ENCODE measurements around the gene UQCRH. TPM values are rescaled to one million over a fixed set of nuclear protein-coding genes. Genes with fewer than 3 reads are reported as not detected.
"Not testable (repeated sequence)": the region's sequence is repeated elsewhere in the genome, so short reads cannot be mapped to it uniquely, and the experiment has no call there.

The UQCRH gene
- total RNA-seq, 1 donor from 2014 or later = 258 TPM

DNA sequence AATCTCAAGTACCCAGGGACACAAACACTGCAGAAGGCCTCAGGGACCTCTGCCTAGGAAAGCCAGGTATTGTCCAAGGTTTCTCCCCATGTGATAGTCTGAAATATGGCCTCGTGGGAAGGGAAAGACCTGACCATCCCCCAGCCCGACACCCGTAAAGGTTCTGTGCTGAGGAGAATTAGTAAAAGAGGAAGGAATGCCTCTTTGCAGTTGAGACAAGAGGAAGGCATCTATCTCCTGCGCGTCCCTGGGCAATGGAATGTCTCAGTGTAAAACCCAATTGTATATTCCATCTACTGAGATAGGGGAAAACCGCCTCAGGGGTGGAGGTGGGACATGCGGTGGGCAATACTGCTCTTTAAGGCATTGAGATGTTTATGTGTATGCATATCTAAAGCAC, 26.3 kb downstream of the UQCRH start:
- H3K27me3 Mint-ChIP-seq (ENCODE audit: insufficient read depth); H3K9me3 Mint-ChIP-seq; H3K36me3 Mint-ChIP-seq (ENCODE audit: low read depth); intact Hi-C loops (cut with micrococcal nuclease); H3K4me1 Mint-ChIP-seq (ENCODE audit: low read depth); H3K4me3 Mint-ChIP-seq; H3K27ac Mint-ChIP-seq; DNase-seq (ENCODE audit: low spot score): not testable (repeated sequence)

DNA sequence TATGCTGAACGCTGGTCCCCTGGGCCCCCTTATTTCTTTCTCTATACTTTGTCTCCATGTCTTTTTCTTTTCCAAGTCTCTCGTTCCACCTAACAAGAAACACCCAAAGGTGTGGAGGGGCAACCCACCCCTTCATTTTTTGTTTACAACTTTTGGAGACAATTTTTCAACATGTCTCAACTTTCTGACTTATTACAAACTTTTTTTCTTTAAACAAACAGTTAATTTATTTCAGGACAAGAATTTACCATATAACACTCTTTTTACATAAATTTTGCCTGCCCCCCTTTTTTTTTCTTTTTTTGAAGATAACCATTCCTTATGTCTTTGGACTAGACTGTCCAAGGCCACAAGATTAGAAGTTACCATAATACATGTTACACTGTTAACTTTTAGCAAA, 26.9 kb downstream of the UQCRH start:
- intact Hi-C loops (cut with micrococcal nuclease); DNase-seq (ENCODE audit: low spot score); H3K36me3 Mint-ChIP-seq (ENCODE audit: low read depth); H3K27me3 Mint-ChIP-seq (ENCODE audit: insufficient read depth); H3K4me1 Mint-ChIP-seq (ENCODE audit: low read depth); H3K4me3 Mint-ChIP-seq; H3K9me3 Mint-ChIP-seq; H3K27ac Mint-ChIP-seq: not testable (repeated sequence)

DNA sequence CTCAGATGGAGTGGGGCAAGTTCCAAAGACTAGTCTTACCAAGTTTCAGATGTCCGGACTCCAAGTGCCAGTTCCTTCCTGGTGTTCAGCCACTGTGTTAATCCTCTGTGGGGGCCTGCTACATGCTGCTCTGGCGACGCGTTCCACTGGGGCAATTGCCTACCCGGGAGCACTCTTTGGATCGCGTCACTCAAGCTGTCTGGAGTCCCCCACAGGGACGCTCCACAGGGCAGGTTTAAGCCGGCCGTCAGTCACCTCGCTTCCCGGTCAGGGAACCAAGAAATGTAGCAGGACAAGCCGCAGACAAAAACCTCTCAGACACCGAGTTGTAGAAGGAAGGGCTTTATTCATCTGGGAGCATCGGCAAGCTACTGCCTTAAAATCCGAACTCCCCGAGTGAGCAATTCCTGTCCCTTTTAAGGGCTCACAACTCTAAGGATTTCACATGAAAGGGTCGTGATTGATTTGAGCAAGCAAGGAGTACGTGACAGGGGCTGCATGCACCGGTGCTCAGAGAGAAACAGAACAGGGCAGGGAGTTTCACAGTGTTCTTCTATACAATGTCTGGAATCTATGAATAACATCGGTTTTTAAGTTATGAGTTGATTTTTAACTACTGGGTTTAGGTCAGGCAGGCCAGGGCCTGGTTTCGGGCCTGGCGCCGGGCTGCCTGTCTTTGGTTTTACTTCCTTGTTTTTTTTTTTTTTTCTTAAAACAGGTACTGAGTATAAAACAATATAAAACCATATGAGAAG, 28.5 kb downstream of the UQCRH start:
- intact Hi-C loops (cut with micrococcal nuclease) = loop anchor here (2.0 kb wide), 1 partner anchor 17 kb away; no protein-coding TSS in a partner anchor
- not testable (repeated sequence) for H3K4me3 Mint-ChIP-seq; H3K27me3 Mint-ChIP-seq (ENCODE audit: insufficient read depth); H3K36me3 Mint-ChIP-seq (ENCODE audit: low read depth); H3K9me3 Mint-ChIP-seq; H3K27ac Mint-ChIP-seq; H3K4me1 Mint-ChIP-seq (ENCODE audit: low read depth); DNase-seq (ENCODE audit: low spot score)

DNA sequence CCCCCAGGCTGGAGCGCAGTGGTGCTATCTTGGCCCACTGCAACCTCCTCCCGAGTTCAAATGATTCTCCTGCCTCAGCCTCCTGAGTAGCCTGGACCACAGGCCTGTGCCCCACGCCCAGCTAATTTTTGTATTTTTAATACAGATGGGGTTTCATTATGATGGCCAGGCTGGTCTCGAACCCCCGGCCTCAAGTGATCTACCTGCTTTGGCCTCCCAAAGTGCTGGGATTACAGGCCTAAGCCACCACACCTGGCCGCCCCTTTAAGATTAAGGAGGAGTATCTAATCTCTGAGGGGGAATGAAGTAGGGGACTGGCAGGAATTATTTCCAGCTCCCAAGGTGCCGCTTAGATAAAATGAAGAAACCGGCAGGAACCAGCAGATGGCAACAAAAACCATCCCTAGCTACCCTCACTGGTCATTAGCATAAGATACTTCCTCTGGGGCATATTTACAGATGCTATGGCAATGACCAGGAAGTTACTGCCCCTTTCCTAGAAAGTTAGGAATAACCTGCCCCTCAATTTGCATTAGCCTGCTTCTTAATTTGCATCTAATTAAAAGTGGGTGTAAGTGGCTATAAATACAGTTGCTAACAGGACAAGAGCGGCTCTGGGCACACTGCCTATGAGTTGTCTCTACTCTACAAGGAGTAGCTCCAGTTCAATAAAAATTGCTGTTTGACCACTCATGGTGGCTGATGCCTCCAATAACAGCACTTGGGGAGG, 30.0 kb downstream of the UQCRH start:
- intact Hi-C loops (cut with micrococcal nuclease) = loop anchor here (2.0 kb wide), 1 partner anchor 15 kb away; no protein-coding TSS in a partner anchor
- Mint-ChIP-seq H3K4me1 (ENCODE audit: low read depth) (no peaks in the 10 kb centered on the region), H3K27me3 (ENCODE audit: insufficient read depth) (no peaks in the 10 kb centered on the region), H3K9me3 (no peaks in the 10 kb centered on the region), H3K27ac (no peak overlapping the region), H3K36me3 (ENCODE audit: low read depth) (no peaks in the 10 kb centered on the region), H3K4me3 (no peak overlapping the region)
- DNase-seq (ENCODE audit: low spot score) = no peak

DNA sequence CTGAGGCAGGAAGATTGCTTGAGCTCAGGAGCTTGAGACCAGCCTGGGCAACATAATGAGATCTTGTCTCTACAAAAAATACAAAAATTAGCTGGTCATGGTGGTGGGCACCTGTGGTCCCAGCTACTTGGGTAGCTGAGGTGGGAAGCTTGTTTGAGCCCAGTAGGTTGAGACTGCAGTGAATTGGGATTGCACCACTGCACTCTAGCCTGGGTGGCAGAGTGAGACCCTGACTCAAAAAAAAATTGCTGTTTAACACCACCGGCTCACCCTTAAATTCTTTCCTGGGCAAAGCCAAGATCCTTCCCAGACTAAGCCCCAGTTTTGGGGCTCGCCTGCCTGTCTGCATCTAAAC, 30.5 kb downstream of the UQCRH start:
- H3K4me3 Mint-ChIP-seq = no peak overlapping the region

DNA sequence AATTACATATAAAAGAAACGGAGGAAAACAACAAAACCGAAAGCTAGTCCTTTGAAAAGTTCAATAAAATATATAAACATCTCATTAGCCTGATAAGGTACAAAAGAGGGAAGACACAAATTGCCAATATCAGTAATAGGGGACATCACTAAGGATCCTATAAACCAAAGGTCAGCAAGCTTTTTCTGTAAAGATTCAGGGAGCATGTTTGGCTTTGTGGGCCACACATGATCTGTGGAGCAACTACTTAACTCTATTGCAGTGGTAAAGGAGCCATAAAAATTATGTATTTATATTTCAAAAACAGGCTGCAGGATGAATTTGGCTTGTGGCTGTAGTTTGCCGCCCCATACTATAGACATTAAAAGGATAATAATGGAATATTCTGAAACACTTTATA, 31.6 kb downstream of the UQCRH start:
- no peak for DNase-seq (ENCODE audit: low spot score)
- no peaks in the 10 kb centered on the region for H3K27me3 Mint-ChIP-seq (ENCODE audit: insufficient read depth)
- no peak overlapping the region for H3K27ac Mint-ChIP-seq
- H3K36me3 Mint-ChIP-seq (ENCODE audit: low read depth) = no peaks in the 10 kb centered on the region
- H3K9me3 Mint-ChIP-seq = no peaks in the 10 kb centered on the region
- intact Hi-C loops (cut with micrococcal nuclease) = no loop called here
- H3K4me3 Mint-ChIP-seq = no peak overlapping the region
- peaks cover 5% of the 10 kb centered on the region for H3K4me1 Mint-ChIP-seq (ENCODE audit: low read depth)

More for the DNA sequence above, 30.5 kb downstream of the UQCRH start:
- Mint-ChIP-seq H3K36me3 (ENCODE audit: low read depth) (no peaks in the 10 kb centered on the region), H3K27me3 (ENCODE audit: insufficient read depth) (no peaks in the 10 kb centered on the region), H3K9me3 (no peaks in the 10 kb centered on the region), H3K27ac (no peak overlapping the region), H3K4me1 (ENCODE audit: low read depth) (no peaks in the 10 kb centered on the region)
- intact Hi-C loops (cut with micrococcal nuclease) = no loop called here
- no peak for DNase-seq (ENCODE audit: low spot score)

DNA sequence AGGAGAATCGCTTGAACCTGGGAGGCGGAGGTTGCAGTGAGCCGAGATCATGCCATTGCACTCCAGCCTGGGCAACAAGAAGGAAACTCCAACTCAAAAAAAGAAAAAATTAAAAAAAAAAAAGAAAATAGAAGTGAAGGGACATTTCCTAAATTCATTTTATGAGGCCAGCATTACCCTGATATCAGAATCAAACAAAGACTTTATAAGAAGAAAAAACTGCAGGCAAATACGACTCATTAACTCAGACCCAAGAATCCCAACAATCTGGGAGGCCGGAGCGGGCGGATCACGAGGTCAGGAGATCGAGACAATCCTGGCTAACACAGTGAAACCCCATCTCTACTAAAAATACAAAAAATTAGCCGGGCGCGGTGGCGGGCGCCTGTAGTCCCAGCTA, 33.9 kb downstream of the UQCRH start:
- H3K9me3 Mint-ChIP-seq; H3K36me3 Mint-ChIP-seq (ENCODE audit: low read depth); intact Hi-C loops (cut with micrococcal nuclease); DNase-seq (ENCODE audit: low spot score); H3K27ac Mint-ChIP-seq; H3K4me3 Mint-ChIP-seq; H3K27me3 Mint-ChIP-seq (ENCODE audit: insufficient read depth): not testable (repeated sequence)
- peaks cover 27% of the 10 kb centered on the region for H3K4me1 Mint-ChIP-seq (ENCODE audit: low read depth)

DNA sequence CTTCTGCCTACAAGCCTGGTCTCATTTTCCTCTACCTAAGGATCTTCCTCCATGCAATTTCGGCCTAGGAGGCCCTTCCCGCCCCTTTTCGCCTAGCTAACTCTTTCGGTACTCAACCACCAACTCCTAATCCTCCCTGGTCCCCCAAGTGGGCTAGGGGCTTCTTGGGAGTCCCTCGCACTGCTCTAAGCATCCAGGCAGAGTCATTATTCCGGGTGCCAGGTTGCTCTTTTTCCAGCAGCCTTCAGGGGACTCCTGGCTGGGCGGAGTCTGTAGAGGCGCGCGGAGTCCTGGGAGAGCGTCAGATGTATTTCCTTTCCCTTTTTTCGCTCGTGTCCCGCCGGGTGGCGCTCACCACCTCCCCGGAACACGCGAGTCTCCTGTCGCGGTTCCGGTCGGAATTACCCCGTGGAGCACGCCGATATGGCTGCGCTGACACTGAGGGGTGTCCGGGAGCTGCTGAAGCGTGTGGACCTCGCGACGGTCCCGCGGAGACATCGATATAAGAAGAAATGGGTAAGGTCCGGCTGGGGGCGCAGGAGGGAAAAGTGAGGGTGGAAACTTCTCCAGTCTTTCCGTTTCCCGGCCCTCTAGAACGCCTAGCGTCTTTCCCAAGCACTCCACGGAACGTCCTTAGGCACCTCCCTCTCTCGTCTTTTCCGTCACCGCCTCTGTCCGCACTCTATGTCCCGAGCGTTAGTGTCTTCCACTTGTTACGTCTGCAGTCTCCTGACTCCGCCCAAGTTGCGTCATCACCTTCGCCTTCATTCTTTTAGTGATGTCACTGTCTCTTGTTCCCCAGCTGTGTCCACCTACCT, 37.1 kb downstream of the UQCRH start, which contains the start of gene NSUN4:
Gene NSUN4 (plus strand): TSS at position 404 of the 818 bp plus-strand sequence. CDS start 20 bp downstream, at position 424.
- peak; percentile 83 for DNase-seq (ENCODE audit: low spot score)

DNA sequence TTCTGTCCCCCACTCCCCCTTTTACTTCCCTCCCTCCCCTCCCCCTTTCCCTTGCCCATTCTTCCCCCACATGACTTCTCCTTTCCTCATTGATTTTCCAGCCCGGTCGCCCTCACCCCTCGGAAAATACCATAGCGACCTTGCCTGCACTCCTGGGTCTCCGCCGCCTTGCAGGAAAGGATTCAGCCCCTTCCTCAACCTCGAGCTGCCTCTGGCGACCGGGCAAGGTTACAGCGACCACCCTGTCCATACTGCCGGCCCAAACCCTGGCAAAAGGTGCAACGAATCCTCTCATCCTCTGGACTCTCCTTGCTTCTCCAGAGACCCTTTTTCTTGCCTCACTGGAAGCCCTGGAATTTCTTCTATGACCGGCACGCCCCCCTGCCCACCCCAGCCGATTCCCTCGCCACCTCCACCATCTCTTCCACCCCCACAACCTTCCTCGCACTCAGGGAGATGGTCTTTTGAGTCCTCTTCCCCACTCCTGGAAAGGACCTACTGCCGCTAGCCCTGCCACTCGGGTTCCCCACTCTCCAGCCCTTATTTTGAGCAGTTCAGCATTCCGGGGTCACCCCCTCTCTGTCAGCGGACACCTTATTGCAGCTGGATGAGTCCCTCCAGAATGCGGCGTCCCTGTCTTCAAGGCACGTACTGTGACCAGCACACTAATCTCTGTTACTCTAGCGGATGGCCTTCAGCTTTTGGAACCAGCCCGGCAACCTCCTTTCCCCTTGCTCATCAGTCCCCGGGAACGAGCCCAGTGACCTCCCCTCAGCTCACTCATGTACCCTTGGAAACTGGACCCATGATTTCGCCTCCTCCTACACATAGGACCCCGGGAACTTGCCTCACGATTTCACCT, 38.0 kb downstream of the UQCRH start:
- peaks cover 33% of the 10 kb centered on the region for H3K36me3 Mint-ChIP-seq (ENCODE audit: low read depth)
- H3K27ac Mint-ChIP-seq = peak overlapping the region; percentile 100
- intact Hi-C loops (cut with micrococcal nuclease) = loop anchor here (2.0 to 5.0 kb wide), 2 partner anchors 209 to 655 kb away; partner anchors contain the start of genes GPBP1L1 and PIK3R3
- H3K4me3 Mint-ChIP-seq = peak overlapping the region; percentile 100
- no peak for DNase-seq (ENCODE audit: low spot score)
- no peaks in the 10 kb centered on the region for H3K27me3 Mint-ChIP-seq (ENCODE audit: insufficient read depth)
- no peaks in the 10 kb centered on the region for H3K9me3 Mint-ChIP-seq
- H3K4me1 Mint-ChIP-seq (ENCODE audit: low read depth) = peaks cover 39% of the 10 kb centered on the region

More for the DNA sequence above, 37.1 kb downstream of the UQCRH start, which contains the start of gene NSUN4:
- intact Hi-C loops (cut with micrococcal nuclease) = loop anchor here (1.0 to 5.0 kb wide), 6 partner anchors 8 to 757 kb away; partner anchors contain the start of genes GPBP1L1, LRRC41, PIK3R3 and RAD54L
- peaks cover 39% of the 10 kb centered on the region for H3K4me1 Mint-ChIP-seq (ENCODE audit: low read depth)
- H3K27ac Mint-ChIP-seq = peak within 1 kb of the TSS; percentile 100
- no peaks in the 10 kb centered on the region for H3K27me3 Mint-ChIP-seq (ENCODE audit: insufficient read depth)
- no peaks in the 10 kb centered on the region for H3K9me3 Mint-ChIP-seq
- H3K36me3 Mint-ChIP-seq (ENCODE audit: low read depth) = peaks cover 29% of the 10 kb centered on the region
- H3K4me3 Mint-ChIP-seq = peak within 1 kb of the TSS; percentile 100

DNA sequence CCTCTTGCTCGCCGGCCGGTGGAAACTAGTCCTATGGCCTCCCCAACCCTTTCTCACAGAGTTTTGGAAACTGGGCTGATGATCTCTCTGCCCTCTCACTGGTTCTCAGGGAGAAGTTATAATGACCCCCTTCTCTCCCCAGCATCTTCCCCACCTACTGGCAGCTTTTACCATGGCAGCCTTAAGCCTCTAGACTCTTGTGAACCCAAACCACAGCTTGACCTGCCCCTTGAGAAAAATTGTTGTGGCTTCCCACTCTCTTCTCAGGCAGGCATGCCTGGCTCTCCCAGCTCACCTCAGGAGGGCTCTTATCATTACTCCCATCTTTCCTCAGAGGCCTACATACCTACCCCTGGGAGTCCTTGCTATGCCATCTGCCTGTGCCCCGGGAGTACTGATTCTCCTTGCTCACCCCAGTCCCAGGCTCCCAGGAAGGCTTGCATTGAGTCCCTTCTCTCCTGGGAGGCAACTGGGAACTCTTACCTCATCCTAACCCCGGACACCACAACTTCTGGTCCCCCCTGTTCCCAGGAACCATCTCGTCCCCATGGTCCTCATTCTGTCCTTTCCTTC, 38.7 kb downstream of the UQCRH start:
- Mint-ChIP-seq H3K4me3 (peak overlapping the region; percentile 100), H3K4me1 (ENCODE audit: low read depth) (peaks cover 39% of the 10 kb centered on the region)

DNA sequence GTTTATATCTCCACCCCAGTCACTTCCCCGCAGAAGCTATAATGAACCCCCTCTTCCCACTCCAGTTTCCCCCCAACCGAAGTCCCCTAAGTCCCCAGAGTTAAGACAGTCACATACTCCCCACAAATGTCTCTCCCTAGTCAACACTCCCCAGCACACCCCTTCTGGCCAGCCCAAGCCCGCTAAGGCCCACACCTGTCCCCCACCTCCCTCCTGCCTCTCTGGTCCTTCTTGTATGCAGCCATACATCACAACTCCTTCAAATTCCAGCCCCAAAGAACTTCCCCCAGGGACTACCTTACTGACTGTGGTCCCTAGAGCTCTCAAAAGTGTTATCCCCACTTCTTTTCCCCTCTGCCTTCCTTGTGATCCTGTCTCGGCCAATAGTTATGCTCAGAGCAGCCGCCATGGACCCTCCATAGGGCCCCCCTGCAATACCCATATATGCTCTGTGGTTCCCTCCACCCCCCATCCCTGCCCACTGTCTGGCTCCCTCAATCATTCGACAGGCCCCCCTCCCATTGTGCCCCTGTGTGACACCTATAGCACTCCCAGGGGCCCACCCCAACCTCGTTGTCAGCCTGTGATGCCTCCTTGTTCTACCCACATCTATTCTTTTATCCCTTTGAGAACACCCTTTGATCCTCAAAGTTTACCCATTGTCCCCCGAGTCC, 39.3 kb downstream of the UQCRH start:
- no peak for DNase-seq (ENCODE audit: low spot score)
- intact Hi-C loops (cut with micrococcal nuclease) = loop anchor here (5.0 kb wide), 1 partner anchor 211 kb away; the partner anchor contains the start of gene PIK3R3
- Mint-ChIP-seq H3K36me3 (ENCODE audit: low read depth) (peaks cover 43% of the 10 kb centered on the region), H3K9me3 (no peaks in the 10 kb centered on the region), H3K27ac (peak overlapping the region; percentile 100), H3K27me3 (ENCODE audit: insufficient read depth) (no peaks in the 10 kb centered on the region), H3K4me1 (ENCODE audit: low read depth) (peaks cover 44% of the 10 kb centered on the region), H3K4me3 (peak overlapping the region; percentile 100)

More for the DNA sequence above, 38.7 kb downstream of the UQCRH start:
- H3K27me3 Mint-ChIP-seq (ENCODE audit: insufficient read depth) = no peaks in the 10 kb centered on the region
- peaks cover 38% of the 10 kb centered on the region for H3K36me3 Mint-ChIP-seq (ENCODE audit: low read depth)
- H3K27ac Mint-ChIP-seq = peak overlapping the region; percentile 100
- DNase-seq (ENCODE audit: low spot score) = no peak
- no peaks in the 10 kb centered on the region for H3K9me3 Mint-ChIP-seq
- intact Hi-C loops (cut with micrococcal nuclease) = loop anchor here (5.0 kb wide), 1 partner anchor 210 kb away; the partner anchor contains the start of gene PIK3R3
